K562 treated with DMSO at 1 percent for 24 hours (cell line): ENCODE results near the gene C19orf25. TPM values are rescaled to one million over a fixed set of nuclear protein-coding genes. Genes with fewer than 3 reads are reported as not detected.

Experiments
- total RNA-seq: library from RNA; unstranded; fragments of 300-600 nt; gene quantifications from 2 replicates; pipeline ENCODE4 v1.2.3, GENCODE V29; 2022; ENCODE audit warnings: low read depth; ENCODE audit not compliant: insufficient read depth

Gene C19orf25
- total RNA-seq = 50.2 and 55.2 TPM in 2 replicates

DNA sequence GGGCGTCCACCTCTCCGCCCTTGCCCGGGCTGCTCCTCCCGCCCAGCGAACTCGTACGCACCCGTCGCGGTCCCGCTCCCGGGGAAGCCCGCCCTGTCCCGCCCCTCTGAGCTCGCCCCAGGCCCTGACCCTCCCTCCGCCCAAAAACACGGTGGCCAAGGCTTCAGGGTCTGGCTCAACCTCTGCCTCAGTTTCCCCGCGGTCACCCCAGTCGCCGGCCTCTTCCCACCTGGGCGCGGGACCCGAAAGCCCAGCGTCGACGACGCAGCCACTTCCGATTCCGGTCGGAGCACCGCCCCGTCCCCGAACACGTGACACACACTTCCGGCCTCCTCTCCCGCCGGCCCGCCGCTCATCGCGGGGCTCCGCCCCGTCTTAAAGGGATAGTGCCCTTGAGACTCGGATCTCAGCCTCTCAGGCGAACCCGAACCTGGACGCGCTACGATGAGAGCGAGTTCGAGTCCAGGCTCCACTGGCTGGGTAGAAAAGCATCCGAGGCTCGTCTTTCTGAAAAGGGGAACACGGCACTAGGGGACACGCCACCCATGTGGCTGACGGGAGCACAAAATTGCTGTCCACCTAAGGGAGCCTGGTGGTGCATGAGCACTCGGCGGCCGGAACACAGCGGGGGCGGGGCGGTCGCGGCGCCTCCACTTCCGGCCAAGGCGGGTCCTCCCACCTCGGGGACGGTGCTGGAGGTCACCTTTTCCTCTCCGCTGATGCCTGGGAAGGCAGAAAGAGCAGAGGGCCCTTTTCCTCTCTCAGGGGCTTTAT lies at the start of gene C19orf25:
TSS of gene C19orf25 (minus strand) at position 282 of the 774 bp plus-strand sequence. CDS start 312 bp downstream, outside the sequence.

GRCh38 chr19:1523412-1524286 lies 44.6 kb upstream of the C19orf25 start, which contains the start of gene PLK5:
TSS of gene PLK5 (plus strand) at chr19:1524077. CDS start at chr19:1526997, 2,920 bp downstream.

GRCh38 chr19:1512671-1513498 lies 33.9 kb upstream of the C19orf25 start, which contains the start of gene ADAMTSL5:
TSS of gene ADAMTSL5 (minus strand) at chr19:1513019. CDS start at chr19:1510943, 2,076 bp downstream.

GRCh38 chr19:1491114-1491848 lies 12.3 kb upstream of the C19orf25 start, which contains the start of gene REEP6:
TSS of gene REEP6 (plus strand) at chr19:1491181. CDS start at chr19:1491270, 89 bp downstream.

DNA sequence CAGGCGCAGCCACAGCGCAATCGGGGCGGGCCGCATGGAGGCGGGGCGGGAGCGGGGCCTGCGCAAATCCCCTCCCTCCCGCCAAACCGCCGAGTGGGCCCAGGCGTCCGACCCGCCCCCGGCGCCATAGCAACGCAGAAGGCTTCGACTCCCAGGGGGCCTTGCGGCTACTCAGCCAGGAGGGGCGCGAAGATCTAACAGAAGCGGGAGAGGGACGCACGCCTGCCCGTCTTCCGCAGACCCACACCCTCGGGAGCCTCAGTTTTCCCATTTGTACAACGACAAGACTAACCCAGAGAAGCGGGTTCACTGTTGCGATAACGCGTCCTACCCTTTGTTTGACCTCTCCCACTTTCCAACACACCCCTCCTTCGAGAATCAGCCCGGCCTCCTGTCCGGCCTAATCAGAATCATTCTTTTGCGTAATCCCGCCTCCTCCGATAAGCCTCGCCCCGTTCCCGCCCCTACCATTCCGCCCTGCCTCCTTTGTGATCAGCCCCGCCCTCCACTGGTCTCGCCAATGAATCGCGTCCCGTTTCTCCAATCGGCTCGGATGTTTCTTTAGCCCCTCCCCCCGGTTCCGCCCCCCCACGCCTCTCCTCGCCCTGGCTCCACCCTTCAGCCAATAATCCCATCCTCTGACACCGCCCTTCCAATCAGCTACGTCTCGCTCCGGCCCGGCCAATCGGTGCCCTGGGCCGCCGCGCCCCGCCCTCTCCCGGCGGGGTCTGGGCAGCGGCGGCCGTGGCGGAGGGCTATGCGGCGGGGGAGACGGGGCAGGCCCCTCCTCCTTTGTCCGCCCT lies 11.5 kb upstream of the C19orf25 start, which contains the start of gene PCSK4:
TSS of gene PCSK4 (minus strand) at position 40 of the 803 bp plus-strand sequence. CDS start at position 36, 4 bp downstream.

GRCh38 chr19:1449467-1450442 lies 29.3 kb downstream of the C19orf25 start, which contains the start of gene APC2:
TSS of gene APC2 (plus strand) at chr19:1450121. CDS start at chr19:1453002, 2,881 bp downstream.

DNA sequence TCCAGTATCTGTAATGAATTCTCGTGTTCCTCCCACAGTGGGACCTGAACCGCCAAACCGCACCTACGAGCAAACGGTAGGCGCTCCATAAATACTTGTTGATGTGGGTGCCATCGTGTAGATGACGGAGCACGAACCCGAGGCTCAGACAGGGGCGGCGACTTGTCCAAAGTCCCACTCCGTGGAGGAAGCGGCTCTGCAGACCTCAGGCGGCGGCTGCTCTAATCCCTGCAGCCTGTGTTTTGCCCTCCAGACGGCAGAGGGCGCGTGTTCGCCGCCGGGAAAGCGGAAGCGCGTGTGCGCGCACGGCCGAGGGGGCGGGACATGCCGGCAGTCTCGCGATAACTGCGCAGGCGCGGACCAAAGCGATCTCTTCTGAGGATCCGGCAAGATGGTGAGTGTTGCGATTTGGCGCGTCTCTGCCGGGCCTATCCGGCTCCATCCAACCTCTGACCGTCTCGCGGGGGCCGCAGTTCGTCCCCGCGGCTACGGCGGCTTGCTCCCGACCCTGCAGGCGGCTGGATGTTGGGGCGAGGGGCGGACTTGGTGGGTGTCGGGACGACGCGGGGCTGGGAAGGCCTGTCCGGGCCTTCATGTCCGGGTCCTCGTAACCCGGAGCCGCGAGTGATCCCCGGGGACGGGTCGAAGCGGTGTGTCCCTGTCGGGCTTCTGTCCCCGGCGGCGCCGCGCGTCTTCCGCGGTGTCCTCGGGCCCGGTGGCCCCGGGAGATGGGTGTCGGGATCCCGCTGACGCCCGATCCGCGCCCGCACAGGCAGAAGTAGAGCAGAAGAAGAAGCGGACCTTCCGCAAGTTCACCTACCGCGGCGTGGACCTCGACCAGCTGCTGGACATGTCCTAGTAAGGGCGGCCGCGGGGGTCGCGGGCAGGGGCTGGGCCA lies 40.7 kb downstream of the C19orf25 start, which contains the start of gene RPS15:
TSS of gene RPS15 (plus strand) at position 362 of the 898 bp plus-strand sequence. CDS start at position 392, 30 bp downstream.

Other genes starting within 250 kb of the C19orf25 start
- 7.1 and 10.1 TPM in 2 replicates for gene CBARP, start 241.2 kb downstream of the C19orf25 start, total RNA-seq
- 387 and 503 TPM in 2 replicates for gene ATP5F1D, start 237.5 kb downstream of the C19orf25 start, total RNA-seq
- 68.5 and 71.2 TPM in 2 replicates for gene MIDN, start 230.6 kb downstream of the C19orf25 start, total RNA-seq
- gene CIRBP, start 209.9 kb downstream of the C19orf25 start, total RNA-seq = 121 and 125 TPM in 2 replicates
- gene FAM174C, start 203.7 kb downstream of the C19orf25 start, total RNA-seq = 76.4 and 82.4 TPM in 2 replicates
- not detected in 2 replicates for gene EFNA2, start 193.3 kb downstream of the C19orf25 start, total RNA-seq
- gene NDUFS7, start 95.3 kb downstream of the C19orf25 start, total RNA-seq = 455 and 509 TPM in 2 replicates
- gene GAMT, start 77.7 kb downstream of the C19orf25 start, total RNA-seq = 65.8 and 79.9 TPM in 2 replicates
- gene DAZAP1, start 71.6 kb downstream of the C19orf25 start, total RNA-seq = 118 and 124 TPM in 2 replicates
- 5,734 and 6,329 TPM in 2 replicates for gene RPS15, start 40.8 kb downstream of the C19orf25 start, total RNA-seq
- 0.60 and 1.2 TPM in 2 replicates for gene APC2, start 29.1 kb downstream of the C19orf25 start, total RNA-seq
- 4.4 and 5.7 TPM in 2 replicates for gene PCSK4, start 11.1 kb upstream of the C19orf25 start, total RNA-seq
- 69.9 and 72.3 TPM in 2 replicates for gene REEP6, start 12.0 kb upstream of the C19orf25 start, total RNA-seq
- 12.2 and 13.3 TPM in 2 replicates for gene ADAMTSL5, start 33.8 kb upstream of the C19orf25 start, total RNA-seq
- not detected in 2 replicates for gene PLK5, start 44.9 kb upstream of the C19orf25 start, total RNA-seq
- gene MEX3D, start 89.1 kb upstream of the C19orf25 start, total RNA-seq = 32.4 and 43.7 TPM in 2 replicates
- gene MBD3, start 113.7 kb upstream of the C19orf25 start, total RNA-seq = 157 and 180 TPM in 2 replicates
- gene UQCR11, start 126.2 kb upstream of the C19orf25 start, total RNA-seq = 73.8 and 75.3 TPM in 2 replicates
- gene TCF3, start 173.4 kb upstream of the C19orf25 start, total RNA-seq = 93.2 and 103 TPM in 2 replicates